Tibial nerve (tissue), 4 donors: ENCODE measurements around the gene FGFBP3. TPM values are rescaled to one million over a fixed set of nuclear protein-coding genes. Genes with fewer than 3 reads are reported as not detected.
A peak's percentile ranks its signal among the peaks of the same experiment; 100 is the strongest.
"Not testable (repeated sequence)": the region's sequence is repeated elsewhere in the genome, so short reads cannot be mapped to it uniquely, and the experiment has no call there.

Experiments used
- DNase-seq, 2 donors: peaks; one replicate each; pipeline ENCODE4 v3.0.0-alpha.2; 2019; ENCODE audit warnings: low spot score in 2 of 2
- H3K27ac ChIP-seq, 4 donors: fragments of 200-600 bp; sonication (generic) in 3 of 4; one replicate each; pipeline ENCODE4 v1.5.1; 2017 to 2019; ENCODE audit warnings: mild to moderate bottlenecking in 1 of 4
- H3K27me3 ChIP-seq, 2 donors: fragments of 200-600 bp; sonication (generic) in 1 of 2; one replicate each; pipeline versions ENCODE4 v1.5.1 to v1.6.0; 2017 to 2019
- H3K36me3 ChIP-seq, 3 donors: fragments of 200-600 bp; sonication (generic); one replicate each; pipeline ENCODE4 v1.5.1; 2018 to 2019
- H3K4me1 ChIP-seq, 4 donors: fragments of 200-600 bp; sonication (generic) in 3 of 4; one replicate each; pipeline ENCODE4 v1.5.1; 2017 to 2019
- H3K4me3 ChIP-seq, 4 donors: fragments of 200-600 bp; sonication (generic) in 3 of 4; one replicate each; pipeline ENCODE4 v1.5.1; 2017 to 2019; ENCODE audit warnings: mild to moderate bottlenecking in 1 of 4, moderate library complexity in 1 of 4
- H3K9me3 ChIP-seq, 4 donors: fragments of 200-600 bp; sonication (generic) in 3 of 4; one replicate each; pipeline ENCODE4 v1.5.1; 2017 to 2019
- CTCF ChIP-seq, 5 experiments: fragments of 200-600 bp in 3 of 5; fragments of 450-650 bp in 2 of 5; sonication (generic) in 3 of 5; IDR thresholded peaks; one replicate each; pipeline ENCODE4 v1.5.1; 2016 to 2019; ENCODE audit warnings: antibody characterized with exemption in 5 of 5, mild to moderate bottlenecking in 3 of 5, moderate library complexity in 2 of 5
- EP300 ChIP-seq, 2 donors: sonication (generic); formaldehyde crosslinking; IDR thresholded peaks; one replicate each; pipeline ENCODE4 v1.6.1; 2017; ENCODE audit warnings: antibody characterized with exemption in 2 of 2, mild to moderate bottlenecking in 1 of 2
- POLR2A ChIP-seq, 2 donors: fragments of 450-650 bp; IDR thresholded peaks; one replicate each; pipeline ENCODE4 v1.6.1; 2017; ENCODE audit warnings: antibody characterized with exemption in 2 of 2, mild to moderate bottlenecking in 2 of 2, moderate library complexity in 2 of 2
- WGBS, 2 donors: methylation state at CpG; one replicate each; pipeline ENCODE4 v1.1.5; 2018; 5-methylcytosine and 5-hydroxymethylcytosine counted together
- total RNA-seq, 4 donors: library from RNA; depleted of rRNA; stranded (reverse); fragments of >200 nt; gene quantifications; one replicate each; pipeline ENCODE4 v1.1.0, GENCODE V29; 2016

Gene FGFBP3
- total RNA-seq, 4 donors from 2014 or later = 3.1 to 7.9 (median 4.9) TPM

- no peak for DNase-seq
- no peaks in the 10 kb centered on the region for H3K36me3 ChIP-seq
- WGBS, 2 donors = 74 to 87% methylated on average over 3 of the region's 3 CpGs
Observed at GRCh38 chr10:91896212-91896756, 13.0 kb downstream of the FGFBP3 start.

GRCh38 chr10:91894261-91894685, 15.0 kb downstream of the FGFBP3 start:
- not testable (repeated sequence) for DNase-seq, H3K27me3 ChIP-seq, H3K4me3 ChIP-seq, H3K4me1 ChIP-seq, H3K27ac ChIP-seq, H3K9me3 ChIP-seq, H3K36me3 ChIP-seq
- WGBS, 2 donors = 89 to 91% methylated on average over 14 of the region's 14 CpGs

More at GRCh38 chr10:91896212-91896756, 13.0 kb downstream of the FGFBP3 start:
- no peaks in the 10 kb centered on the region for H3K4me1 ChIP-seq
- TF ChIP-seq CTCF (IDR thresholded peaks at IDR 0.05) = no peak
- no peak for TF ChIP-seq EP300 (IDR thresholded peaks at IDR 0.05)
- TF ChIP-seq POLR2A (IDR thresholded peaks at IDR 0.05) = no peak
- H3K4me3 ChIP-seq = no peak overlapping the region
- H3K27me3 ChIP-seq = no peaks in the 10 kb centered on the region
- no peaks in the 10 kb centered on the region for H3K9me3 ChIP-seq
- no peak overlapping the region for H3K27ac ChIP-seq

- H3K27ac ChIP-seq = no peak overlapping the region
- no peaks in the 10 kb centered on the region for H3K27me3 ChIP-seq
- H3K36me3 ChIP-seq = no peaks in the 10 kb centered on the region
- WGBS, 2 donors = 90 to 100% methylated on average over 2 of the region's 2 CpGs
- no peak overlapping the region for H3K4me3 ChIP-seq
- no peak for DNase-seq
- H3K4me1 ChIP-seq = peaks cover 0 to 3% (median under 1%) of the 10 kb centered on the region in 4 donors
- TF ChIP-seq CTCF (IDR thresholded peaks at IDR 0.05) (no peak), EP300 (IDR thresholded peaks at IDR 0.05) (no peak), POLR2A (IDR thresholded peaks at IDR 0.05) (no peak)
- no peaks in the 10 kb centered on the region for H3K9me3 ChIP-seq
Observed at GRCh38 chr10:91893051-91893450, 16.2 kb downstream of the FGFBP3 start.

GRCh38 chr10:91891125-91892001, 17.9 kb downstream of the FGFBP3 start:
- WGBS, 2 donors = 72 to 94% methylated on average over 1 of the region's 1 CpG
- no peaks in the 10 kb centered on the region for H3K36me3 ChIP-seq
- TF ChIP-seq EP300 (IDR thresholded peaks at IDR 0.05) (no peak), CTCF (IDR thresholded peaks at IDR 0.05) (no peak), POLR2A (IDR thresholded peaks at IDR 0.05) (no peak)
- H3K27ac ChIP-seq = peak overlapping the region in 3 of 4 donors; percentile 25 to 42 (median 34)
- no peak for DNase-seq
- H3K4me1 ChIP-seq = peaks cover 0 to 16% (median 4%) of the 10 kb centered on the region in 4 donors
- no peak overlapping the region for H3K4me3 ChIP-seq
- H3K27me3 ChIP-seq = no peaks in the 10 kb centered on the region
- no peaks in the 10 kb centered on the region for H3K9me3 ChIP-seq

- Histone ChIP-seq H3K27me3 (no peaks in the 10 kb centered on the region), H3K4me1 (peaks cover 0 to 34% (median 9%) of the 10 kb centered on the region in 4 donors), H3K36me3 (no peaks in the 10 kb centered on the region), H3K9me3 (no peaks in the 10 kb centered on the region), H3K27ac (peak overlapping the region; percentile 37 to 82 (median 60)), H3K4me3 (peak overlapping the region; percentile 51 to 73 (median 56))
- peak in 1 of 2 donors; percentile 41 for DNase-seq
- 0 to 1% methylated on average over 55 to 56 of the region's 59 CpGs for WGBS, 2 donors
- TF ChIP-seq POLR2A (IDR thresholded peaks at IDR 0.05) = peak in 1 of 2 donors; percentile 15
- TF ChIP-seq EP300 (IDR thresholded peaks at IDR 0.05) = peak in 1 of 2 donors; percentile 53
- no peak for TF ChIP-seq CTCF (IDR thresholded peaks at IDR 0.05)
Observed at GRCh38 chr10:91887272-91888076, 21.8 kb downstream of the FGFBP3 start.
